H9 (cell line): ENCODE results near the gene SELENOF. TPM values are rescaled to one million over a fixed set of nuclear protein-coding genes. Genes with fewer than 3 reads are reported as not detected.

Experiments
- DNase-seq: peaks from one replicate; pipeline ENCODE4 v3.0.0-alpha.2; 2017
- H2AFZ ChIP-seq: one replicate; pipeline ENCODE4 v1.6.1; 2013; ENCODE audit warnings: mild to moderate bottlenecking, low read length, control low read depth, moderate library complexity
- H2AK5ac ChIP-seq: 2 replicates; pipeline ENCODE4 v1.6.1; 2013; ENCODE audit warnings: low read length, control low read depth, mixed read lengths; ENCODE audit not compliant: insufficient read length
- H2BK120ac ChIP-seq: one replicate; pipeline ENCODE4 v1.6.1; 2013; ENCODE audit warnings: low read depth, mild to moderate bottlenecking, low read length, control low read depth, inconsistent platforms; ENCODE audit not compliant: poor library complexity, severe bottlenecking
- H2BK12ac ChIP-seq: 2 replicates; pipeline ENCODE4 v1.6.1; 2013; ENCODE audit warnings: low read length, control low read depth, mixed read lengths, low read depth; ENCODE audit not compliant: insufficient read length
- H2BK15ac ChIP-seq: 2 replicates; pipeline ENCODE4 v1.6.1; 2013; ENCODE audit warnings: low read depth, low read length, control low read depth
- H2BK20ac ChIP-seq: one replicate; pipeline ENCODE4 v1.6.1; 2013; ENCODE audit warnings: low read depth, mild to moderate bottlenecking, low read length, control low read depth, inconsistent platforms; ENCODE audit not compliant: poor library complexity, severe bottlenecking
- H2BK5ac ChIP-seq: 2 replicates; pipeline ENCODE4 v1.6.1; 2013; ENCODE audit warnings: low read length, control low read depth, mixed read lengths; ENCODE audit not compliant: insufficient read length
- H3K14ac ChIP-seq: 2 replicates; pipeline ENCODE4 v1.6.1; 2013; ENCODE audit warnings: low read length, control low read depth; ENCODE audit not compliant: insufficient read depth
- H3K18ac ChIP-seq: 2 replicates; pipeline ENCODE4 v1.6.1; 2013; ENCODE audit warnings: low read depth, mild to moderate bottlenecking, mixed read lengths, low read length, control low read depth; ENCODE audit not compliant: insufficient read length
- H3K23ac ChIP-seq: 2 replicates; pipeline ENCODE4 v1.6.1; 2013; ENCODE audit warnings: low read length, control low read depth, mixed read lengths, low read depth; ENCODE audit not compliant: insufficient read length
- H3K23me2 ChIP-seq: 2 replicates; pipeline ENCODE4 v1.6.1; 2013; ENCODE audit warnings: low read depth, mild to moderate bottlenecking, mixed read lengths, low read length, control low read depth; ENCODE audit not compliant: insufficient read length, poor library complexity, severe bottlenecking
- H3K27ac ChIP-seq: 2 replicates; pipeline ENCODE4 v1.5.1; 2013; ENCODE audit warnings: low read length, control low read depth, mixed read lengths, low read depth; ENCODE audit not compliant: insufficient read length
- H3K27me3 ChIP-seq: 2 replicates; pipeline ENCODE4 v1.6.1; 2013; ENCODE audit warnings: low read length, control low read depth, inconsistent platforms; ENCODE audit not compliant: insufficient read depth
- H3K4ac ChIP-seq: 2 replicates; pipeline ENCODE4 v1.6.1; 2013; ENCODE audit warnings: low read depth, mild to moderate bottlenecking, control low read depth, inconsistent platforms, low read length, moderate library complexity
- H3K4me1 ChIP-seq: 2 replicates; pipeline ENCODE4 v1.6.1; 2013; ENCODE audit warnings: low read length, control low read depth, inconsistent platforms; ENCODE audit not compliant: insufficient read depth
- H3K4me2 ChIP-seq: 2 replicates; pipeline ENCODE4 v1.6.1; 2013; ENCODE audit warnings: low read length, control low read depth, mixed read lengths; ENCODE audit not compliant: insufficient read length, insufficient read depth
- H3K56ac ChIP-seq: 2 replicates; pipeline ENCODE4 v1.6.1; 2013; ENCODE audit warnings: low read depth, mild to moderate bottlenecking, mixed read lengths, low read length, control low read depth; ENCODE audit not compliant: insufficient read length
- H3K79me1 ChIP-seq: 2 replicates; pipeline ENCODE4 v1.6.1; 2013; ENCODE audit warnings: low read depth, mild to moderate bottlenecking, moderate library complexity, low read length, control low read depth, inconsistent platforms; ENCODE audit not compliant: insufficient read depth, poor library complexity, severe bottlenecking
- H3K79me2 ChIP-seq: 2 replicates; pipeline ENCODE4 v1.6.1; 2013; ENCODE audit warnings: low read length, control low read depth, inconsistent platforms; ENCODE audit not compliant: insufficient read depth
- H3K9ac ChIP-seq: 2 replicates; pipeline ENCODE4 v1.6.1; 2013; ENCODE audit warnings: low read length, control low read depth, mixed read lengths; ENCODE audit not compliant: insufficient read length; ENCODE audit errors: extremely low read depth
- H3K9me3 ChIP-seq: one replicate; pipeline ENCODE4 v1.6.1; 2013; ENCODE audit warnings: low read depth, low read length, inconsistent platforms; ENCODE audit not compliant: control insufficient read depth
- H3T11ph ChIP-seq: one replicate; pipeline ENCODE4 v1.6.1; 2013; ENCODE audit warnings: mild to moderate bottlenecking, low read length, control low read depth, inconsistent platforms
- H4K20me1 ChIP-seq: one replicate; pipeline ENCODE4 v1.6.1; 2013; ENCODE audit not compliant: control insufficient read depth, insufficient read length, insufficient read depth
- H4K5ac ChIP-seq: 2 replicates; pipeline ENCODE4 v1.6.1; 2013; ENCODE audit warnings: low read depth, mild to moderate bottlenecking, mixed read lengths, low read length, control low read depth; ENCODE audit not compliant: insufficient read length
- H4K8ac ChIP-seq: replicated peaks from 2 replicates; pipeline ENCODE4 v1.6.1; 2013; ENCODE audit warnings: low read length, control low read depth, mixed read lengths, low read depth; ENCODE audit not compliant: insufficient read length
- H4K91ac ChIP-seq: 2 replicates; pipeline ENCODE4 v1.6.1; 2013; ENCODE audit warnings: low read depth, mild to moderate bottlenecking, moderate library complexity, mixed read lengths, low read length, control low read depth; ENCODE audit not compliant: insufficient read length
- H3K27ac Mint-ChIP-seq, 3 experiments: 2 replicates in 2 of 3; 3 replicates in 1 of 3; pipeline ENCODE4 v1.8.0; 2020 to 2021; ENCODE audit warnings: mixed read lengths in 3 of 3, mild to moderate bottlenecking in 1 of 3, moderate library complexity in 1 of 3
- H3K27me3 Mint-ChIP-seq: 2 replicates; pipeline ENCODE4 v1.8.0; 2021; ENCODE audit warnings: low read depth, mild to moderate bottlenecking, moderate library complexity, mixed read lengths
- H3K36me3 Mint-ChIP-seq, 3 experiments: 2 replicates in 2 of 3; 3 replicates in 1 of 3; pipeline ENCODE4 v1.8.0; 2020 to 2021; ENCODE audit warnings: low read depth in 3 of 3, mixed read lengths in 3 of 3; ENCODE audit not compliant: insufficient read depth in 1 of 3
- H3K4me1 Mint-ChIP-seq, 2 experiments: 2 replicates each; pipeline ENCODE4 v1.8.0; 2020; ENCODE audit warnings: mixed read lengths in 2 of 2
- H3K4me3 Mint-ChIP-seq, 2 experiments: 2 replicates in 1 of 2; 3 replicates in 1 of 2; pipeline ENCODE4 v1.8.0; 2020 to 2021; ENCODE audit warnings: mild to moderate bottlenecking in 2 of 2, mixed read lengths in 2 of 2, moderate library complexity in 1 of 2
- H3K9me3 Mint-ChIP-seq, 2 experiments: 2 replicates in 1 of 2; 3 replicates in 1 of 2; pipeline ENCODE4 v1.8.0; 2020; ENCODE audit warnings: mild to moderate bottlenecking in 2 of 2, mixed read lengths in 2 of 2, moderate library complexity in 1 of 2
- WGBS: extraction: QIAGEN DNeasy Blood & Tissue Kit; methylation state at CpG from one replicate; pipeline ENCODE4 v1.1.7; 2013; ENCODE audit warnings: missing lambda C conversion rate, low lambda C conversion rate, mixed read lengths; ENCODE audit not compliant: insufficient read length; ENCODE audit errors: extremely low coverage; 5-methylcytosine and 5-hydroxymethylcytosine counted together
- total RNA-seq: library from RNA; stranded (reverse); gene quantifications from 2 replicates; pipeline ENCODE4 v1.2.1, GENCODE V29; 2021
- TF ChIP-seq, protein P1 (sequence below): fragments of 200-600 bp; sonication (generic); conservative IDR thresholded peaks from 3 replicates; pipeline ENCODE4 v1.8.0; 2021; ENCODE audit warnings: antibody characterized with exemption, mild to moderate bottlenecking

SELENOF gene
- total RNA-seq, 1 experiment from 2014 or later, result 143 TPM

- H3K79me1 ChIP-seq, result peaks cover 13% of the 10 kb centered on the region
- no CpG with 5 or more reads among the region's 3 CpGs for WGBS
- H4K8ac ChIP-seq, result no peak overlapping the region
Observed at GRCh38 chr1:86953167-86953566, 39.2 kb upstream of the SELENOF start.

More at GRCh38 chr1:86953167-86953566, 39.2 kb upstream of the SELENOF start:
- Histone ChIP-seq H3K4me1 (no peaks in the 10 kb centered on the region), H3K4me2 (no peak overlapping the region), H2BK120ac (no peak overlapping the region), H3K23me2 (no peaks in the 10 kb centered on the region), H2AK5ac (no peak overlapping the region), H3K9me3 (no peaks in the 10 kb centered on the region), H2AFZ (no peak overlapping the region), H2BK12ac (no peak overlapping the region), H3K79me2 (peaks cover 9% of the 10 kb centered on the region; the same call in 1 of the 2 replicates), H4K20me1 (no peaks in the 10 kb centered on the region), H3K14ac (no peak overlapping the region), H2BK5ac (no peak overlapping the region), H3K4ac (no peak overlapping the region), H3K23ac (no peak overlapping the region), H3K27me3 (no peaks in the 10 kb centered on the region), H2BK20ac (no peak overlapping the region), H3K9ac (no peak overlapping the region), H3T11ph (no peak overlapping the region), H4K91ac (no peak overlapping the region), H2BK15ac (no peak overlapping the region), H4K5ac (no peak overlapping the region), H3K18ac (no peak overlapping the region), H3K27ac (no peak overlapping the region), H3K56ac (no peak overlapping the region)
- Mint-ChIP-seq H3K27me3 (no peaks in the 10 kb centered on the region), H3K4me3 (no peak overlapping the region), H3K9me3 (no peaks in the 10 kb centered on the region; a peak in 1 of 5 replicates), H3K27ac (peak overlapping the region in 1 of 3 experiments; percentile 52; a peak in 2 of 7 replicates), H3K36me3 (peaks cover 0 to 10% (median 7%) of the 10 kb centered on the region in 3 experiments; a peak in 5 of 7 replicates), H3K4me1 (peaks cover 19 to 30% of the 10 kb centered on the region in 2 experiments)
- TF ChIP-seq, protein P1, sequence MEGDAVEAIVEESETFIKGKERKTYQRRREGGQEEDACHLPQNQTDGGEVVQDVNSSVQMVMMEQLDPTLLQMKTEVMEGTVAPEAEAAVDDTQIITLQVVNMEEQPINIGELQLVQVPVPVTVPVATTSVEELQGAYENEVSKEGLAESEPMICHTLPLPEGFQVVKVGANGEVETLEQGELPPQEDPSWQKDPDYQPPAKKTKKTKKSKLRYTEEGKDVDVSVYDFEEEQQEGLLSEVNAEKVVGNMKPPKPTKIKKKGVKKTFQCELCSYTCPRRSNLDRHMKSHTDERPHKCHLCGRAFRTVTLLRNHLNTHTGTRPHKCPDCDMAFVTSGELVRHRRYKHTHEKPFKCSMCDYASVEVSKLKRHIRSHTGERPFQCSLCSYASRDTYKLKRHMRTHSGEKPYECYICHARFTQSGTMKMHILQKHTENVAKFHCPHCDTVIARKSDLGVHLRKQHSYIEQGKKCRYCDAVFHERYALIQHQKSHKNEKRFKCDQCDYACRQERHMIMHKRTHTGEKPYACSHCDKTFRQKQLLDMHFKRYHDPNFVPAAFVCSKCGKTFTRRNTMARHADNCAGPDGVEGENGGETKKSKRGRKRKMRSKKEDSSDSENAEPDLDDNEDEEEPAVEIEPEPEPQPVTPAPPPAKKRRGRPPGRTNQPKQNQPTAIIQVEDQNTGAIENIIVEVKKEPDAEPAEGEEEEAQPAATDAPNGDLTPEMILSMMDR, result no peak
- no peak for DNase-seq
